NOMO-1 treated with dmso at 0.1 percent for 144 hours (cell line): ENCODE data around the gene ARMC5.

Experiments
- DNase-seq: peaks from one replicate; lab custom pipeline; 2025; ENCODE audit not compliant: unreplicated experiment; lab: John Stamatoyannopoulos, UW

The ARMC5 gene

GRCh38 chr16:31460582-31461002 is 1.3 kb downstream of the ARMC5 start:
- DNase-seq, result no peak

- DNase-seq, result no peak
Measured at GRCh38 chr16:31461201-31461920, 2.1 kb downstream of the ARMC5 start.

GRCh38 chr16:31461921-31462804 is 2.9 kb downstream of the ARMC5 start:
- no peak for DNase-seq

GRCh38 chr16:31464348-31464769 is 5.1 kb downstream of the ARMC5 start:
- no peak for DNase-seq

GRCh38 chr16:31464781-31465260 is 5.5 kb downstream of the ARMC5 start:
- DNase-seq, result no peak

GRCh38 chr16:31465788-31466370 is 6.6 kb downstream of the ARMC5 start:
- no peak for DNase-seq

- no peak for DNase-seq
Measured at GRCh38 chr16:31466381-31466841, 7.1 kb downstream of the ARMC5 start.

- DNase-seq, result no peak
Measured at GRCh38 chr16:31467151-31467773, 8.0 kb downstream of the ARMC5 start.

- no peak for DNase-seq
Measured at GRCh38 chr16:31467858-31468257, 8.6 kb downstream of the ARMC5 start.

- DNase-seq, result no peak
Measured at GRCh38 chr16:31470615-31471014, 11.3 kb downstream of the ARMC5 start.

GRCh38 chr16:31471241-31471874 is 12.1 kb downstream of the ARMC5 start:
- DNase-seq, result no peak

- no peak for DNase-seq
Measured at GRCh38 chr16:31471875-31472708, 12.8 kb downstream of the ARMC5 start, which contains the start of gene TGFB1I1. TGFB1I1 (plus strand) TSS chr16:31472152; CDS start chr16:31472189, 37 bp downstream.

GRCh38 chr16:31472709-31473203 is 13.5 kb downstream of the ARMC5 start:
- DNase-seq, result no peak

GRCh38 chr16:31473264-31473984 is 14.1 kb downstream of the ARMC5 start:
- DNase-seq, result no peak

GRCh38 chr16:31474173-31474714 is 14.9 kb downstream of the ARMC5 start:
- DNase-seq, result no peak

- DNase-seq, result no peak
Measured at GRCh38 chr16:31474773-31475738, 15.8 kb downstream of the ARMC5 start.

- DNase-seq, result no peak
Measured at GRCh38 chr16:31475946-31476302, 16.6 kb downstream of the ARMC5 start.
